AG09309 (cell line): ENCODE data around the gene ZFAND3.
A peak's percentile ranks its signal among the peaks of the same experiment; 100 is the strongest.

Source experiments
- DNase-seq: peaks from one replicate; pipeline ENCODE4 v3.0.0-alpha.2; 2010; ENCODE audit warnings: low read depth
- H3K4me3 ChIP-seq: 2 replicates; pipeline ENCODE4 v1.5.1; 2011; ENCODE audit warnings: mild to moderate bottlenecking, low read depth, low read length, moderate library complexity; ENCODE audit not compliant: control insufficient read depth
- TF ChIP-seq, protein P1 (sequence below): IDR thresholded peaks from 2 replicates; pipeline ENCODE4 v1.5.1; 2011; ENCODE audit warnings: mild to moderate bottlenecking, low read depth, low read length, inconsistent platforms; ENCODE audit not compliant: insufficient read depth, control insufficient read depth; ENCODE audit errors: missing control alignments

Gene ZFAND3

DNA sequence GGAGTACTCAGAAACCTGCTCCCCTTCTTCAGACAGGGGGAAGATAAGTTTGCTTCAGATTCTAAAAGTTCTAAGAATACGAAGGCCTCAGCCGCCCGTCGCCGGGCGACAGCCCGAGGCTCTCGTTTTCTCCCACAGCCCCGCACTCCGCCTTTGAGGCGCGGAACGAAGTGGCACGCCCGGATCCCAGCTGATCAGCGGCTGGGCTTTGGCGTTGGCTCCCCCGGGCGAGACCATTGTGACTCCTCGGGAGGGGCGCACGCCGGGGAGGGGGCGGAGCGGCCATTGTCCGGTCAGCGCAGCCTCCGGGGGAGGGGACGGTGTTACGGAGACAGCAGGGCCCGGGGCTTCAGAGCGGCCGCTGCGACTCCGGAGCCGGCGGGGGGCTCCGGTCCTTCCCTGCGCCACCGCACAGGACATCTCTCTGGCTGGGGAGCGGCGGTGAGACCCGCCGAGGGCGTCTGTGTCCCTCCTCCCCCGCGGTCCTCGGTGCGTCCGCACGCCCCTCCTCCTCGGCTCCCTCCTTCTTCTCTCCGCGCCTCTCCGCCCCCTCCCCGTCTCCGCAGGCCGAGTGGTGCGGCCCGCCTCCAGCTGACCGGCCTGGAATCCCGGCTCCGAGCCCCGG lies at the start of gene ZFAND3:
TSS of gene ZFAND3 (plus strand) at position 551 of the 625 bp plus-strand sequence. CDS start 219 bp downstream, outside the sequence.
- peak; percentile 90 for DNase-seq
- H3K4me3 ChIP-seq = peak within 1 kb of the TSS; percentile 77
- TF ChIP-seq, protein P1, sequence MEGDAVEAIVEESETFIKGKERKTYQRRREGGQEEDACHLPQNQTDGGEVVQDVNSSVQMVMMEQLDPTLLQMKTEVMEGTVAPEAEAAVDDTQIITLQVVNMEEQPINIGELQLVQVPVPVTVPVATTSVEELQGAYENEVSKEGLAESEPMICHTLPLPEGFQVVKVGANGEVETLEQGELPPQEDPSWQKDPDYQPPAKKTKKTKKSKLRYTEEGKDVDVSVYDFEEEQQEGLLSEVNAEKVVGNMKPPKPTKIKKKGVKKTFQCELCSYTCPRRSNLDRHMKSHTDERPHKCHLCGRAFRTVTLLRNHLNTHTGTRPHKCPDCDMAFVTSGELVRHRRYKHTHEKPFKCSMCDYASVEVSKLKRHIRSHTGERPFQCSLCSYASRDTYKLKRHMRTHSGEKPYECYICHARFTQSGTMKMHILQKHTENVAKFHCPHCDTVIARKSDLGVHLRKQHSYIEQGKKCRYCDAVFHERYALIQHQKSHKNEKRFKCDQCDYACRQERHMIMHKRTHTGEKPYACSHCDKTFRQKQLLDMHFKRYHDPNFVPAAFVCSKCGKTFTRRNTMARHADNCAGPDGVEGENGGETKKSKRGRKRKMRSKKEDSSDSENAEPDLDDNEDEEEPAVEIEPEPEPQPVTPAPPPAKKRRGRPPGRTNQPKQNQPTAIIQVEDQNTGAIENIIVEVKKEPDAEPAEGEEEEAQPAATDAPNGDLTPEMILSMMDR = no peak

GRCh38 chr6:37774028-37774680 lies 45.4 kb upstream of the ZFAND3 start:
- DNase-seq = no peak
- H3K4me3 ChIP-seq = no peak overlapping the region
- TF ChIP-seq, protein P1 = no peak

- DNase-seq = no peak
- no peak overlapping the region for H3K4me3 ChIP-seq
- TF ChIP-seq, protein P1 = no peak
Measured at GRCh38 chr6:37776566-37776965, 43.0 kb upstream of the ZFAND3 start.

GRCh38 chr6:37777272-37777834 lies 42.2 kb upstream of the ZFAND3 start:
- TF ChIP-seq, protein P1 = no peak
- no peak for DNase-seq
- no peak overlapping the region for H3K4me3 ChIP-seq

DNA sequence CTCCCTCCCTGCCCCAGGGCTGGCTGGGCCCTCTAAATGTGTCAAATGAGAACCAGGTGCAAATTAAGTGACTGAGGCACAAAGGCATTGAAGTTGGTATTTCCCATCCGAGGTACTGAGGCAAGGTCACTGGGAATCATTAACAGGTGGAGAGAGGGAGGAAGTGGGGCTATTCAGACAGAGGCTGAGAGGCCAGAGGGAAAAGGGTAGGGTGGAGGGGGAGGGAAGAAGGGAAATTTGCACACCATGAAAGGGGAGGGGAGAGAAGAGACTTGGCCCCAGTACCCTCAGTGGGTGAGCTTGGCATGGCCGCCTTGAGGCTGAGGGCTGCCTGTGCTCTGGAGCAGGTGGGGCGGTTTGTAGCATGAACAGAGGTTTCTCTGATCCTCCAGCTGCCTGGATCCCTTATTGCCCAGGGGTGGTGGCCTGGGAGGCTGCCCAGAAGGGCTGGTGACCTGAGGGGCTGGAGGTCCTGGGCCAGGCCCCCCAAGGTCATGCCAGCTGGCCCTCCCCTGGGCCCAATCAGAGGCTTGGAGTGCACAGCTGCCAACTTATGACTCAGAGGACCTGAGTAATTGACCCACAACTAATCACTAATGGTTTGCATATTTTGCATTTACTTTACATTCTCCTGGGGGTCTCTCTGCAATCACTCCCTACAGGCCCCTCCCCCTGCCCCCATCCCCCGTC lies 40.3 kb upstream of the ZFAND3 start:
- TF ChIP-seq, protein P1 = no peak
- no peak for DNase-seq
- no peak overlapping the region for H3K4me3 ChIP-seq

DNA sequence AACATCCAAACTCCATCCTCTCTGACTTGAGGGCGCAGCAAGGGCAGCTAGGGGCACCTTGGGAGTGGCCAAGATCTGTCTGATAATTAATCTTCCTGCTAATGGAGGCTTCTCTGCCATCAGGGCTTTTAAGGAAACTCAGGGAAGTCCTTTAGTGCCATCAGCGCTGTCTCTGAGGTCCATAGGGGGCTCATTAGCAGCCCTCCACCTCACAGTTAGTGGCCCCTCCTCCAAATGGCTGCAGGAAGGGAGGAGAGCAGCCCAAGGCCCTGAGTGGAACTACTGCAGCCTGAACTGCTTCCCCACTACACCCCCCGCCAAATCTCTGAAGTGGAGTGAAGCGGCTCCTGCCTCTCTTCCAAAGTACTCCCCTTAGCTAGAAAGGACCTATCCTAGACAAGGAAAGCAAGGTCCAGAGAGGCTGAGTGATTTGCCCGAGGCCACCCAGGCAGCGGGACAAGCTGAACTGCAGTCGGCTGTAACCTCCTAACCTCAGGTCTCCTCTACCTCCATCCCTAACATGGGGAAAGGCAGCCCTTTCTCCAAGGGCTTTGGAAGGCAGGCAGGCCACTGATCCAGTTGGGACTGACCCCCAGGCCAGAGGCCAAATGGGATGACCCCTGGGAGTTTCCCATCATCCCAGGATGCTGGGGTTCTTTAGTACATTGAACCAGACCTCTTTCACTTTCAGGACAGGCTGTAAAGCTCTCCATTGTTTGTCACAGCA lies 39.5 kb upstream of the ZFAND3 start:
- TF ChIP-seq, protein P1 = no peak
- H3K4me3 ChIP-seq = no peak overlapping the region
- DNase-seq = no peak
